Measurements from ENCODE around the gene SGCG.

The SGCG gene

DNA sequence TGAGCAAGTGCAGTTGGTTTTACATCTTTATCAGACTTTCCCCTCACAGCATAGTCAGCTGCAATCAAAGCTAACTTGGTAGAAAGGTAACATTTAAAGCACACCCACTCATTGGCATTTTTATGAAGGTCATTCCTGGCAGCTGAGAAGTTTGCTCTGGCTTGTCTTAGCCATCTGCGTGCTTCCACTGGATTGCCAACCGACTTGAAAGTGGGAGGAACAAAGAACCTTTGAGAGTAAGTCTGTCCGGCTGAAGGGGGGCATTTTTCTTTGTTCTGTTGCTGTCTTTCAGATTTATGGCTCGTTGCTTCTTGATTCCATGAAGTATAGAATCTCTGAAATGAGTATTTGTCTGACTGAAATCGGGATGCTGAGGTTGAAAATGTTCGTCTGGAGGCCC lies 149.6 kb downstream of the SGCG start:
- no peak for DNase-seq (ENCODE audit: low read depth in 2 of 2)

DNA sequence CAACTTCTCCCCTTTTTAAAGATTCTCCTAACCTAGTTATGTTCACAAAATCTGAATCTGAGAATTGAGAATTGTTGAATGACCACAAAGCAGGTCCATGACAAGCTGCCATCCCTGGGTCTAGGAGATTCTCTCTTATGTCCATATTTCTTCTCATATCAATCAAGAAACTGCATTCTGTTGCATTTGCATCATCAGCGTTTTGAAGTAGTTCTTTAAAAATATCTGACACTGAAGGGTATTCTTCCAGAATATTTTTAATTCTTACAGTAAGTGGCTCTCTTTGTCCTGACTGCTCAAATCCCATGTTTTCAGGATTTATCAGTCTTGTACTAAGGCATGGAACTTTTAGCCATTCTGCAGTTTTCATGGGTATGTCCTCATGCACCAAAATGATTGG lies 158.4 kb downstream of the SGCG start:
- no peak for DNase-seq (ENCODE audit: low read depth in 2 of 2)

DNA sequence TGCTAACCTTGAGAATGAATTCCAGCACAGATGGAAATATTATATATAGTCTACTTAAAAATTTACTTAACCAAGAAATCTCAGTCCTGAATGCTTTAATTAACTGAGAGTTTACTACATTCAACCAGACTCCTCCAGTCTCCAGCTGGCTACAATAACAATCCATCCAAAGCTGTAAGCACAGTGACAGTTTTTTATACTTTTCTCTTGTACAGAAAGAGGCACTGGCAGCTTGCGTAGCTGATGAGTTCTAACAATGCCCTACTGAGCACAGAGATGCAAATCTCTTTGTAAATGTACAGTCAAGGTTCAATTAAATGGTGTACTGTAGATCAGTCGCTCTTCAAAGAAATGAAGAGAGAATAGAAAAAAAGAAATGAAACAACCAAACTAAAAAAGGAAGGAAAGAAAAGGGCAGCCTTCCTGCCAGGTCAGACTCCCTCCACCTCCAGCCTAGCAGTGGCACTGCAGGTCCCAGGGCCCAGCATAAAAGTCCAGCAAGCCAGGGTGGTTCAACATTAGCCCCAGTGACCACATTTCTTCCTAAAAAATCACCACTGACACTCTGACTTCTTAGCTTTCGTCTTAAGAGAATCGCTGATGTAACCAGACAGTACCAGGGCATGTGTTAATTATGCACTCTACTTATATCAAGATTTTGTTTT lies 164.3 kb downstream of the SGCG start:
- DNase-seq (ENCODE audit: low read depth in 2 of 2), result no peak

DNA sequence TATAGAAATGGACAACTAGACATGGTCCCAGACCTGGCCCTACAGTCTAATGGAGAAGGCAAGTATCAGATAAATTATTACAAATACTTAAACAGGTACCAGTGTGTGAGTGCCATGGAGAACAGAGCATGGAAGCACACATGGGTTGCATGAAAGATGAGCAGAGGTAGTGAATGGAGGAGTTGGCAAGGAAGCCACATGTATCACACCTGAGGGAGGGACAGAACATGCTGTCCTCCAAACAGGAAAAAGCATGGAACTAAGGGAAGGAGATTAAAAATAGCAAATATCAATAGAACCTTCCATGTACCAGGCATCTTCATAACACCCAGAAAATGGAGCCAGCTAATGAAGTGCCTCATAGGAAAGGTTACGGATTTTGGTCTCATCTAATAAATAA lies 166.8 kb downstream of the SGCG start:
- no peak for DNase-seq (ENCODE audit: low read depth in 2 of 2)

DNA sequence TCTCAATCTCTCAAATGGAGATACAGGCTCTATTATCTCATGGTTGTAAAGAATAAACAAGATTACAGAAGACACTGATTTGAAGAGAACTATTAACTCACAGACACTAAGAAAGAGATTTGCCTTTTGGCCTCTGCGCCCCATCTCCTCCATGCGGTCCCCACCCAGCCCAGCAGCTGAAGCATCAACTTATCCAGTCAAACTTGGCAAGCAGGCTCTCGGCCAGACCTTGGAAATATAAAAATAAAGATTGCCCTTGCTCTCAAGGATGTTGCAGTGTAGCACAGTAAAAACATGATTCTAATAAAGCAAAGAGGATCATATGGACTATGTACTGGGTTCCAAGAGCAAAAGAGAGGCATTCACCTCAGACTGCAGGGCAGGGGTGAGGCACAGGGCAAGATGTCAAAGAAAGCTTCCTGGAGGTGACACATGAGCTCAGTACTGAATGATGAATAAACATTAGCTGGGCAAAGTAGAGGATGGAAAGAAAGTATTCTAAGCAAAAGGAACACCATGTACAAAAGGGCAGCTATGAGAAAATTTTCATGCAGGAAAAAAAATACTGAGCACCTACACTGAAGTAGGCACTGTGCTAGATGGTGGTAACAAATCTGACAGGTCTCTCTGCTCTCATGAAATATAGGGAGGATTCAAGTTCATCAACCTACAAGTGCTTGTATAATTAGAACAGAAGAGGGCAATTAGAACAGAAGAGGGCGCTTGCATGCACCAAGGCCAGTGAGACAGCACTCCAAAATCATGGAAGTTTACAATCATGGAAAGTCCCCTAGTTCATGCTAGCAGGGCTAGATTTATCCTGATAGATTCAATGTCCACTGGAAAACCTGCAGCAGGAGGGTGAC lies 167.7 kb downstream of the SGCG start:
- no peak for DNase-seq (ENCODE audit: low read depth in 2 of 2)

GRCh38 chr13:23349161-23349897 lies 168.6 kb downstream of the SGCG start:
- no peak for DNase-seq (ENCODE audit: low read depth in 2 of 2)

- no peak for DNase-seq (ENCODE audit: low read depth in 2 of 2)
Observed at GRCh38 chr13:23350009-23350408, 169.2 kb downstream of the SGCG start.

GRCh38 chr13:23352161-23352560 lies 171.4 kb downstream of the SGCG start:
- no peak for DNase-seq (ENCODE audit: low read depth in 2 of 2)

GRCh38 chr13:23354520-23354919 lies 173.7 kb downstream of the SGCG start:
- no peak for DNase-seq (ENCODE audit: low read depth in 2 of 2)

DNA sequence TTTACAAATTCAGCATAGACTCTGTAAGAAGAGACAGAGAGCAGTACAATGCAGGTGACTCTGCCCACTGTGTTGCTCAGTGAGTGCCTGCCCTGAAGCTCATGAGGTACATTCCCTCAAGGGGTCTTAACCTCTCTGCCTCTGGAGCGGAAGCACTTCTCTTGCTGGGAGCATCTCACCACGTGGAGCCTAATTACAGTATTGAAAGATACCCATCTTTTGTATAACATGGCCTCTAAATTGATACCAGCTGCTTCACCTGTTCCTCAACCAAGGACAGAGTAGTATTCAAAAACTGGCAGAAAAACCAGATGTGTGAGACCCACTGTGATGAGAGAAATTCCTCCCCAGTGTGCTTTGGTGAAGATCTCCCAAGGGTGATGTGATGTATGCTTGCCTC lies 175.6 kb downstream of the SGCG start:
- no peak for DNase-seq (ENCODE audit: low read depth in 2 of 2)

GRCh38 chr13:23357349-23357748 lies 176.6 kb downstream of the SGCG start:
- no peak for DNase-seq (ENCODE audit: low read depth in 2 of 2)

DNA sequence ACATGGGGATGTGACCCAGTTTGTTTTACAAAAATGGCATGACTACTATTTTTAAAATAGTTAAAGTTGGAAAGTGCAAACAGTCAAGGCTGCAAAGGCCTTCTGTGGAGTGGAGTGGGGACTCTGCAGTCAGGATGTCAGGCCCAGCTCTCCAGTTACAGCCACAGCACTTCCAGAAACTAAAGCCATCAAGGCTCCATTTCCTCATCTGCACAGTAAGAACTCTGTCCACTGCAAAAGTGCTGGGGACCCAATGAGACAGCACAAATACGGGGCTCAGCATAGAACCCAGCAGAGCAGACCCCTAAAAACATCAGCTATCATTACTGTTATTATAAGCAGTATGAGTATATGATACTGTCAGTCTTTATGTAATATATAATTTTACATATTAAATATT lies 179.1 kb downstream of the SGCG start:
- DNase-seq (ENCODE audit: low read depth in 2 of 2), result no peak

DNA sequence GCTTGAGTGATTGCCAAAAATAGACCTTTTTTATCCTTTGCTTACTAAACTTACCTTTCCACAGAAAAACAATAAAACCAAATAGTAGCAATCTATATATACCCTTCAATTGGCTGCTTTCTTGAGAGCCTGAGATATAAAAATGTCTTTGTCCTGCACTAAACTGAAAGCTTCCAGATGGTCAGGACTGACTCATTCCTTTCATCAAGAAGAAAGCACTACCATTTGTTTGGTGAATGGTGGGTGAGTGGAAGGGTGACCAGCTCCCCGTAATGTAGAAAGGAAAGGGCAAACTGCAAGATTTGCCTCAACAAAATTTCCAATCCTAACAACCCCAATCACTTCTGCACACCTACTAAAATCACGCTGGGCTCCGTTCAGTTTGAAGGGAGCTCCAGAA lies 184.9 kb downstream of the SGCG start:
- DNase-seq (ENCODE audit: low read depth in 2 of 2), result no peak

DNA sequence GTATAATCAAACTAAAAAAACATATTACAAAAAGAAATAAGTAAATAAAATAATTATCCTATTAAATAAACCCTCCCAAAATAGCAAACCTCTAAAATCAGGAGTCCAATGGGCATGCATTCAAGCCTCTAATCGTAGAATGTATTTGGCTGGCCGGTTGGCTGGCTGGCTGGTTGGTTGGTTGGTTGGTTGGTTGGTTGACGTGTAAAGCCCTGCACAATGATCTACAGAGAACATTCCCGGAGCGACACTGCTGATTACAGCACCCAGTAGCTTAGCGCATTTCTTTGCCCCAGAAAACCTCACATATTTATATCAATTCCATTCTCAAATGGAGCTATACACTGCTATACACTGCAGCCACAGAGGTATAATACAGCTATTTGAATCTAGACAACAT lies 187.1 kb downstream of the SGCG start:
- DNase-seq (ENCODE audit: low read depth in 2 of 2), result no peak

DNA sequence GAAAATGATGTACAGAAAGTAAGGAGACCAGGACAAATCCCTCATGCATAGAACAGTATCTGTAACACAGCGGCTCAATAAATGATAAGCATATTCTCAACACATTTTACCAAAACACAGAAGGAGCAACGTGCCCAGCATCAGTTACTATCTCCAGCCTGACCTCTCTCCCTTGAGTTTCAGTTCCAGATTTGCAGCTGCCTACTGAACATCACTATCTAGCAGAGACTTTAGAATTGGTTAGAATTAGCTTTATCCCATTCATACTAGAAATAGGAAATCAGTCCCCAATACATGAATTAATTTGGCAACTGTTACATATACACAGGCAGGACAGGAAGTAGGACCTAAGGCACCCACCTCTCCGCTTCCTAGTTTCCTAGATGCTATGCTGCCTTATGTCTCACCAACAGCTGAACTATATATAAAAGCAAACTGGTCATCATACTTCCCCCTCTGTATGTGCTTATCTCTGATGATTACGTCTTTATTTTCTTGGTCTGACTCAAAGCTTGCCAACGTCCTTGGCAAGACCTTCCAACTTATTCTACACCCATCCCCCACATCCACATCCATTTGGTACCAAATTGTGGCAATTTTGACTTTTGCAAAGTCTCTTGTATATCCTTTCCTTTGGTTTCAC lies 191.6 kb downstream of the SGCG start:
- DNase-seq (ENCODE audit: low read depth in 2 of 2), result no peak

Data from stimulated activated CD8-positive, alpha-beta memory T cell treated with anti-CD3 and anti-CD28 coated beads, Interleukin-7, amount 100 ng/mL, for 1 hour (primary cell).